Stromal cell of bone marrow (primary cell): ENCODE data around the gene PPP2R5C.

Experiments used
- DNase-seq: peaks from one replicate; pipeline ENCODE4 v3.0.0-alpha.2; 2012; ENCODE audit warnings: low read depth

PPP2R5C gene

DNA sequence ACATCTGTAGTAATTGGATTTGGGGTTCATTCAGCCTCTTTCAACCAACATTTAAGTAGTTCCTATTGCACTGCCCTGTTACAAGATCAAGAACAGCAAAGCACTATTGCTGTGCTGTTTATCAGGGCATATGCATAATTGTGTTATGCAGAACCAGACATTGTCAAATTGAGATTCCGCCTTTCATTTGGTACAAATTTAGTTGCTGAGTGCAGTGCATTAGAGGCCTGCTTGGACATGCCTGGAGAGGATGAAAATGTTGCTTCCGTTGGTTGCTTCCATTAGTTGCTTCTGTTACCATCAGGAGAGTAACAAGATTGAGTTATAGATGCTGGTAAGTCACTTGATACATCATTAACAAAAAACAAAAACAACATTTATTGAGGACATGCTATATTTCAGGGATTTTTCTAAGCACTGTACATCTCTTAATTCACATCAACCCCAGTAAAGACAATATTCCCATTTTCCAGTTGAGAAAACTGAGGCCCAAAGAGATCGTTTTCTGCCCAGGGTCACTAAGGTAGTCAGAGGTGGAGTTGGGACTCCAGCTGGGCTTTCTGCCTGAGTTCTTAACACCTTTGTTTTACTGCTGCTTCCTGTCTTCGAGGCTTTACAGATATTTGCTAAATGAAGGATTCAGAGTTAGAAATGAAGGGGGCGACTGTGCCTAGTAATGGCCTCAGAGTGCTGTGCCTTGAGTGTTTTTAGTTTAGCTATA lies 79.3 kb downstream of the PPP2R5C start:
- no peak for DNase-seq

DNA sequence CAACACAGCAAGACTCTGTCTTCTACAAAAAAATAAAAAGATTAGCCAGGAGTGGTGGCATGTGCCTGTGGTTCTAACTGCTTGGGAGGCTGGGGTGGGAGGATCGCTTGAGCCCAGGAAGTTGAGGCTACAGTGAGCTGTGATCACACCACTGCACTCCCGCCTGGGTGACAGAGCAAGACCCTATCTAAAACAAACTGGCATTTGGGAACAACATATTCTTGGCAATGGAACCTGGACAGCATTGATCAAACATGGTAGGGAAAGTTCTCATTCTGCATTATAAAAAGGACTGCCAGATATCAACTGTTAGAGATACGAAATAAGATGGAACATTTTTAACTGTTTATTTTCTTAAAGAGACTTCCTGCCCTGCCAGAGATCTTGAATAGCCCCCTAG lies 81.5 kb downstream of the PPP2R5C start:
- DNase-seq, result no peak

DNA sequence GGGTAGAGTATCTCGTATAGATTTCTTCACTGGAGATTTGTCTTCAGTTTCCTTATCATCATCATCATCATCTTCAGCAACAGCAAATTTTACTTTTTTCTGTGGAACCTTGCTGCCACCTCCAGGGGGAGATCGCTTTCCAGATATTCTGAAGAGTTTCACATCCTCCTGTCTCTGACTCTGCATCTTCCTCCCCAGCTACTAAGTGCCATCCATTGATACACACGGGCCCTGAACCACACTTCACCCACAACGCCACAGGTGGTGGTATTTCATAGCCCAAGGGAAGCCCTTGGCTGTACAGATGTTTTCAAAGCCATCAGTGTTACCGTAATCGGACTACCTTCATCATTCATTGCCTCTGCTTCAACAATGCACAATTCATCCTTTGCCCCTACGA lies 82.2 kb downstream of the PPP2R5C start:
- no peak for DNase-seq

DNA sequence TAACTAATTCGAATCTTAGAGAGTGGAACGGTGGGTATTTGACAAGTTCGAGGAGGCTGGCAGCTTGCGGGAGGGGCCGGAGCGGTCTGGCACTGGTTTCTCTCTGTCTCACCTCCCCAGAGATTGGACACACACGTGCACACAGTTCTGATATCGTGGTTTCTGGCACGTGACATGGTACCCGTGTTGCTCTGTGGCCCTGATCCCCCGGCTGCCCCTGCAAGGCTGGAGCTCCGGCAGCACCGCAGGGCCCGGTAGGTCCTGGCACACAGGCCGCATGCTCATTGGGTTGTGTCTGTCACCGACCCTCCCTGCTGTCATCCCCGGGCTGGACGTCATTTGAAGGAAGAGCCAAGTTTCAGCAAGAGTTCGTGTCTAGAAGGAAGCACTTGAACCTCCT lies 82.7 kb downstream of the PPP2R5C start:
- DNase-seq, result no peak

DNA sequence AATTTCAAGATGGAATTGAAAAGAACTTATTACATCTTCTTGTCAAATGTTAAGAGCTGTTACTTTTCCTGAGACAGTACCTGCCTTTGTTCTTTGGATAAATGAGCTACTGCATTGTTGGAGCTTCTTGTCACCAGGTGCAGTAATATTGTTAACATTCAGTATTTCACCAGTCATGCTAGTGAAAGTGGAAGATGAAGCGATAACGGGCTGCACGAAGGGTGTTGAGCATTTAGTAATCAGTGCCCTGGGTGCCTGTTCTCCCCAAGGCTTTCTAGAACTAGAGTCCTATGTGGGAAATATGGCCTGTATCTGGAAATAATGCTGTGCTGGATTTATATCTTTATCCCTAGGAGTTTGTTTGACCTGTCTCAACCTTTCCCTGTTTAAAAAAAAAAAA lies 83.2 kb downstream of the PPP2R5C start:
- DNase-seq, result no peak

DNA sequence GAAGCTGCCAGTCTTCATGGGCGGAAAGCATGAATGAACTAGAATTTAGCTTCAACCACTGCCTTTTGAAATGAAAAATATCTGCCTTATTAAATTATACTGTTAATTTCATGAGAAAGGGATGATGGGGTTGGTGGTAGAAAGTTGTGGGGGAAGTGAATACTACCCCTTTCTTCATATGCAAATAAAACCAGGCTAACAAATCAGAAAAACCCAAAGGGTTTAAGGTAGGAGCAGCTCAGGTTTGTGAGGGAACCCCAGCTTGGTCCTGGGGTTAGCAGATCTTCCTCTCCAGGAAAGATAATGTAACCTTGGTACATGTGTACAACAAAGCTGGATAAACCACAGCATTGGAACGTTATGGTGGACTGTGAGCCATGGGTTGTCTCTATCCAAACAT lies 84.0 kb downstream of the PPP2R5C start:
- no peak for DNase-seq

DNA sequence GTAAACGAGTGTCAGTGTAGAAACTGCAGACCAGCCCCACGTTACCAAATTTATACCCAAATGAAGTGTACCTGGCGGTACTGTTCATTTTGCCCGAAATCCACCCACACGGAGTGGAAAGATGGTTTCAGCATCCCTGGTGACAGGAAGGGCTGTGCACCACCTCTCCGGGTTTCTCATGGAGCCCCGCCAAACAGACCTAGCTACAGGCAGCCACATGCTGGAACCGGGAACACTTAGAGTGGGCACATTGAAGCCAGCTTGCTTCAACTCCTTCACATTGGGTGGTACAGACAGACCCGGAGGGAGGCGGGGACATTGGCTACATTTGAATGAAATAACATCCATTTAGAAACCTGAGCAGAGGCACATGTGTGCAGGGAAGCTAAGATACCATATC lies 84.4 kb downstream of the PPP2R5C start:
- no peak for DNase-seq

DNA sequence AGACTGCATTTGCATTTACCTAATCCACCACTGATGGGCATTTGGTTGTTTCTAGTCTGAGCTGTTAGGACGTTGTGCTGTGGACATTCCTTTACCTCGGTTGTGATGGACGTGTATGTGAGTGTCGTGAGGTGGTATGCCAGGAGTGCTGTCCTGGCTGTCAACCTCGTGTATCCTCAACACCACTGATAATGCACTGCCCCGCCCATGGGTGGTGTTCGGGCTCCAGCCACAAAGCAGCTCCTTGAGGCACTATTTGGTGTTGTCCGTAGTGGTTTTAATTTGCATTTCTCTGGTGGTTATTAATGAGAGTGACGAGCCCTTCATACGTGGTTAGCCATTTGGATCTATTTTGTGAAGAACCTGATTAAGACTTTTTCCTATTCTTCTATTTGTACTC lies 87.6 kb downstream of the PPP2R5C start:
- DNase-seq, result no peak

DNA sequence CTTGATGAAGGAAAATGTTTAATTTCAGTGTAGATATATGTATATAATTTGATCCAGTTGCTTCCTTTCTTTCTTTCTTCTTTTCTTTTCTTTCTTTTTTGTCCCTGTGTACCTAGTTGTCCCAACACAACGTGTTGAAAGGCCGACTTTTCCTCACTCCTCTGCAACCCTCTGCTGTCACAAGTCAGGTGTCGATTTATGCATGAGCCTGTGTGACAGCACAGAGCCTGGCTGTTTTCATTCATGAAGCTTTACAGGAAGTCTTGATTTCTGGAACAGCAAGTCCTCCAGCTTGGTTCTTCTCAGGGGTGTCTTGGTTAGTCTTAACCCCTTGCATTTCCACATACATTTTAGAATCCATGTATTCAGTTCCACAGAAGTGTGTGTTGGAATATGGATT lies 88.1 kb downstream of the PPP2R5C start:
- DNase-seq, result no peak

DNA sequence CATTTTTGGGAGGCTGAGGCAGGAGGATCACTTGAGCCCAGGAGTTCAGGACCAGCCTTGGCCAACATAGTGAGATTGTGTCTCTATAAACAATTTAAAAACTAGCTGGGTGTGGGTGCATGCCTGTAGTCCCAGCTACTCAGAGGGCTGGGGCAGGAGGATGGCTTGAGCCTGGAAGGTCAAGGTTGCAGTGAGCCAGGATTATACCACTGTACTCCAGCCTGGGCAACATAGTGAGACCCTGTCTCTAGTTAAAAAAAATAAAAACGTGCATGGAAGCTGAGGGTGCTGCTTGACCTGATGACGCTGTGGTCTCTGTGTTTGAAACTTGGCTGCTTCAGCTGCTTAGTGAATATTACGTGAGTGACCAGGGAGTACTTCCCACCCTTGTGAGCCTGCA lies 89.7 kb downstream of the PPP2R5C start:
- DNase-seq, result no peak

DNA sequence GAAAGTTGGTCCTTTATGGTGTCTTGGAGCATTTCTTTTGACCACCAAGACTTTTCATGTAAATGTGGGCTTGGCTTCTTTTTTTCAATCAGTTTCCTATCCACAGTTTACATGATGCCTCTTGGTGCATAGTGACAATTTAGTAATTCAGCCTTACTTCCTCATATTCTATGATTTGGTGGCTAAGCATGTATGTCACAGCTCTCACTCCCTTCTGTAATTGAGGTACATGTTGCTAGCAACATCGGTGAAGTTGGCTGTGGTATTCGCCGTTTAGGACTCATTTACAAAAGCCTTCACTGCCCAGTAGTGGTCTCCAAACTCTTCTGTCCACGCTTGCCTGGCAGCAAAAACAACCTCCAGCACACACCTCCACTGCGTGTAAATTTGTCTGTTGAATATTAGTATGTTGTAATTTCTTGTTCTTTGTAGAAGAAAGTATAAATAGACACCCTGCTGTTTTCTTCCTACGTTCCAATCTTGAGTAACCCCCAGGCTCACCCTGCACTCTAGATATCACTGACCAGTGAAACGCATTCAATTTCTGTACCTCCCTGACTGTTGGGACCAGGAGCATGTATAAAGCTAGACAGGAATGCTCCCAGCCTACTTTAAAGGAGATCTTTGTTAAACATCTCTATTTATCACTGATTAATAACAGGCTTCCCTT lies 90.4 kb downstream of the PPP2R5C start:
- DNase-seq, result no peak

DNA sequence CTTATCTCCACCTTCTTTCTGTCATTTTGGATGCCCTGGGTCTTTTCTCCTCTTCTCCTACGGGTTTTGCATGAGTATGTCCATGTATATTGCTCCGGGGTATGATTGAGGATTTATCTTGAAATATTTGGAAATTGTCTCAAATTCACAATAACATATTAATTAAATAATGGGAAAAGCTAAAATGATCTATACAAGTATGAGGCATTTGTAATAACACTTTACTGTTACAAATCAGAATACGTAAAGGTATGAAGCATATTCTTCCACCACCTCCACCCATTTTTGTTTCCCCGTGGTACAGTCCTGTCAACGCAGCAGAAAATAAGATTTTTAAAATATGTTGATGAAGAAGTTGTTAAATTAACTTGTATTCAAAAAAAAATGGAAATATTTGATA lies 91.3 kb downstream of the PPP2R5C start:
- no peak for DNase-seq

DNA sequence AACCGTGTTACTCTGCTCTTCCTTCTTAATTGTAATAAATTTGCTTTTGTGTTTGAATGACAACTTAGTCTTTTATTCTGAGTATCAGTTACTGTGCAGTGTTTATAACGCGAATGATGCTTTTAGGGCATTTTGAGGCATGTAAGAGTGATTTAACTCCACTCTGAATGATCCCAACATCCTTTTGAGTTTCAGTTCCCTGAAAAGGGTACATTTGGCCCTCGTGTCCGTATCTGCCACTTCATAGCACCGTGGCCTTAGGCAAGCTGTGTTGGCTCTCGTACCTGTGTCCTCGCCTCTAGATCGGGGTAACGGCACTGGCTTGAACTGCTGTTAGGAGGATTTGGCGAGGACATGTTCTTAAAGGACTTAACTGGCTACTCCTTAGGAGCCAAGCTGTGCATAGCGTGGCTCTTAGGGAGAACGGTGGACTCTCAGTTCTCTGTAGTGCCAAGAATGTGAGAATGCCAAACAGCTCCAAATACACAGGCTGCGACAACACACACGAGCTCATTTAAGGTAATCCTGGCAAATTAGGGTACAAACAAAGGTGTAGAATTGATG lies 92.0 kb downstream of the PPP2R5C start:
- no peak for DNase-seq

DNA sequence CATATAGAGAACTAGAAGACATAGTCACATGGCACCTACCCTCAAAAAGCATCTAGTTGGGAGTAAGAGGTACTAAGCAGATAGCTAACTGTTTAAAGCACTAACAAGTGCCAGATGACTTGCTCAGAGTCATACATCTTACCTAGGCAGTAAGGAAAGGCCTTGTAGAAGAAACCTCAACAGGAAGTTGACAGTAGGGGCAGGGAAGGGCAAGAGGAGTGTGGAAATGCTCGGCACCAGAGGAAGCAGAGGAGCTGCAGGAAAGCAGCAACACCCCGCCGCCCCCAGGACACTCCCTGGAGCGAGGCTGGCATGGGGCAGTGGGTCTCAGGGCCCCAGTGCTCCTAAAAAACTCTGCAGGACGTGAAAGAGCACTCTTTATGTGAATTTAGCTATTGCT lies 92.9 kb downstream of the PPP2R5C start:
- no peak for DNase-seq

DNA sequence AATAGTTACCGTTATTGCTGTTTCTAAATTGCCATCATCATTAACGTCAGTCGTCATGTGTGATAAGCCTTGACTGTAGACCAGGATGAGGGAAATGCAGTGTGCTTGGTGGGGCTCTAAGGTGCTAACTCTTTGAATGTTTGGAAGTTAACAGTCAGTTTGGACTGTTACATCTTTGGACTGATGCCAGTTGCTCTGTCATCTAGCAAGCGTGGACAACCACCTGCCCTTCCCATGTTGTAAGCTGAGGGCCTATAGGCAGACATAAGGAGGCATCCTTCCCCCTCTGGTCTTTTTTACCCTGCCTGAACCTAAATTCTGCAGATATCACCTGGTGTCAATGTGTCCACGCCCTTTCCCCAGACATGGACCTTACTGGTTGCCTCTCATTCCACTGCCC lies 94.4 kb downstream of the PPP2R5C start:
- no peak for DNase-seq

DNA sequence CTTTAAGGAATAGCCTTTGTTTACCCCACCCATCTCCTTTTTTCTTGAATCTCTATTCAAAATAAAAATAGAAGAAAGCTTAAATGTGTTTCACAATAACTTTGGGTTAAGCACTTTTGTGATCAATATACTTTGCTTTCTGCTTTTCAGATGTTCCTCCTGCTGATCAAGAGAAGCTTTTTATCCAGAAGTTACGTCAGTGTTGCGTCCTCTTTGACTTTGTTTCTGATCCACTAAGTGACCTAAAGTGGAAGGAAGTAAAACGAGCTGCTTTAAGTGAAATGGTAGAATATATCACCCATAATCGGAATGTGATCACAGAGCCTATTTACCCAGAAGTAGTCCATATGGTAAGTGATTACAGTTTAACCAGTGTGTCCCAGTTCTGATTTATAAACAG lies 95.0 kb downstream of the PPP2R5C start:
- DNase-seq, result no peak

DNA sequence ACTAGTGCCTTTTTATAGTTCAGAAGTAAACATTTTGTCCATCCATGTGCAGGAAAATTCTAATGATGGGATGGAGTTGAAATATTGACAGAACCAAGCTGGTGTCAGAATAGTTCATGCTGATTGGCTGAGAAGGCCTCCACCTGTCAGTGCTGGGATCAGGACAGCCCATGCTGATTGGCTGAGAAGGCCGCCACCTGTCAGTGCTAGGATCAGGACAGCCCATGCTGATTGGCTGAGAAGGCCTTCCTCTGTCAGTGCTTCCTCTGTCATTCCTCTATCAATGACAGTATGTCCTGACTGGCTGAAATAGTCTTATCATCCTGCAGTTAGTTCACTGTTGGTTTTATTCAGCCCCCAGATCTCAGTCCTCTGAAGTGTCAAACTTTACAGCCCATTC lies 95.7 kb downstream of the PPP2R5C start:
- DNase-seq, result no peak

DNA sequence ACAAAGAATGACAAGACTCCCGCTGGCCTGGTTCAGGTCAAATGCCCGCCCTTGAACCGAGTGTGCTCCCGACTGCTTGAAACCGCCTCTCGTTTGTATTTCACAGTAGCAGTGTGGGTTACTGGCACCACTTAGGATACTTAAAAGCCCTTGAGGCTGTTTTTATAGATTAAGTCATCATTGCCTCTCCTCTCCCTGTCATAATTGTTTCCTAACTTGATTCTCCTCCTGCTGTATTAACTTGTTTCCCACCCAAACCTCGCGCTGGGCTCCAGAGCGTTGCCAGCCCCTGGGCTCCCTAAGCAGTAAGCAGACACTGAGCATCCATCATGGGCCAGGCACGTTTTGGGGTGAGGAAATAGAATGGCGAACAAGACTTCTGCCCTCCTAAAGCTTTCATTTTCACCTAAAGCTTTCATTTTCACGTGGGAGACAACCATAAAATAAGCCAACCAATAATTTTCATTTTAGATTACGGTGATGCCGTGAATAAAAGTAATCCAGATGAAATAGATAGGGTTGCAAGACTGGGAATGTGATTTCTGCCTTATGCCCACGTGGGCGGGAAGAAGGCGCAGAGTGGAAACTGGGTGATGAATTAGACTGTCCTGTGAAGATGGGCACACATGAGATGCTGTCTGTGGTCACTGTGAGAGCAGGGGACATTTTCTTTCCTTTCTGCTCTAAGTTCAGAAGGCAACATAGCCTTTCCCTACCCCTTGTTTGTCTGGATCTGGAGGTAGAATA lies 97.5 kb downstream of the PPP2R5C start:
- no peak for DNase-seq

DNA sequence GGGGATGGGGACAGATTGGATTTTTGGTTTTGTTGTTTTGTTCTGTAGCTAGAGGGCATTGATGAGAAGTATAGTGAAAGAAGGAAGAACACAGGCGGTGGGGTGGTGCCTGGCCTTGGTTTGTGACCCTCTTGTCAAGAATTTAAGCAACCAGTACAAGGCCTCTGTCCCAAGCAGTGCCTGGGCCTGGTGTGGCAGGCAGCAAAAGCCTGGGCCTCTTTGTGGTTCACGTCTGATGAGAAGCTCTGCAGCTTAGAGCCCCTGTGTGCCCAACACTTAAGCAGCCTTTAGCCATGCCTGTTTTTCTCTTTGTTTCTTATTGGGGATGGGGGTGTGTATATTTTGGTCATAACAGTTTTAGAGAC lies 98.0 kb downstream of the PPP2R5C start:
- no peak for DNase-seq

DNA sequence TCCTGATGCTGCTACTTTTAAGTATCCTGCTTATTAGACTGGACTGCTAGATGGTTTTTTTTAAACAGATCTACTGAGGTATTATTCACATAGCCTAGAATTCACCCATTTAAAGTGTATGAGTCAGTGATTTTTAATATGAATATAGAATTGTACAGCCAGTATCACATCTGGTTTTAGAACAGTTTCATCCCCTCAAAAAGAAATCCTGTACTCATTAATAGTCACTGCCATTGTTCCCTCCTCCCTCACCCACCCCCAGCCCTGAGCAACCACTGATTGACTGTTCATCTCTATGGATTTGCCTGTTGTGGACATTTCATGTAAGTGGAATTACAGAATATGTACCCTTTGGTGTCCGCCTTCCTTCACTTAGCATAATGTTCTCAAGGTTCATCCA lies 98.4 kb downstream of the PPP2R5C start:
- DNase-seq, result no peak

DNA sequence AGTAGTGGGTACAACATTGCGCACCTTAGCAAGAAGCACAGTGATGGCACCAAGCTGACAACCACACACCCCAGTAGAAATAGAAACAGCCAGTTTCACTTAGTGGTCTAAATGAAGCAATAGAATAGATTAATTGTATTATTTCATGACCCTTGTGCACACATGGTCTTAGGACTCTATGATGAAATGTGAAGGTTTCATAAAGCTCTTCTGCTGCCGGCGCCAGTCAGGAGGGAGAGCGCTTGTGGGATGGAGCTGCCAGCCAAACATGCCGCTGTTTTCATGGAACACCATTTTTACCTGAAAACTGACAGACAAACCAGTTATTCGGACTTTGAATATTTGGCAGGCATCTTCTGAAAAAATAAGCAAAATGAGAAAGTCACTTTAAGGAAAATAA lies 100.0 kb downstream of the PPP2R5C start:
- no peak for DNase-seq

DNA sequence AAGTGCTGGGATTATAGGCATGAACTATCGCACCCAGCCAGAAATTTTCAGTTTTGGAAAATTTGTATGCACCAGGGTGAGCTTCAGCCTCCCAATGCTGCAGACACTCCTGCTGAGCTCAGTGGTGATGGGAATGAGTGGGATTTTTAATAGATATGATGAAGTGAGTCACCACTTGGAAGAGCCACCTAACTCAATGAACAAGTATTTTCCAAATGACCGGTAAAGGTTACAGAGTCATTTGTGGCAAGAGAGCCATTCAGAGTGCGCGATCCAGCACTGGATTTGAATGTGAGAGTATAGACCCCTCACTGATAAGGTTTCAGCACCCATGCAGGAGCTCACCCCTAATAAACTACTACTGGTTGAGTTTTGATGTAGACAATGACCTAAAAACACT lies 100.7 kb downstream of the PPP2R5C start:
- DNase-seq, result peak; percentile 45

DNA sequence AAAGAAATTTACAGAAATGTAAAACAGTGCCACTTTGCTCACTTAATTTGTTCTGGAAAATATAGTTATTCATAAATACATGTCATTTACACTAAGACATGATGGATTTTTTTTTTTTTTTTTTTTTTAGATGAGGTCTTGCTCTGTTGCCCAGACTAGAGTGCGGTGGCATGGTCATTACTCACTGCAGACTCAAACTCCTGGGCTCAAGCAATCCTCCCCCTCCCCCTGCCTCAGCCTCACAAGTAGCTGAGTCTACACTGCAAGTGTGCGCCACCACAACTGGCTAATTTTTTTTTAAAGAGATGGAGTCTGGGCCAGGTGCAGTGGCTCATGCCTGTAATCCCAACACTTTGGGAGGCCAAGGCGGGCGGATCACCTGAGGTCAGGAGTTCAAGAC lies 101.2 kb downstream of the PPP2R5C start:
- no peak for DNase-seq
